ELF-1 (cell line): ENCODE results near the gene UBE2L3.
"Not testable (repeated sequence)": the region's sequence is repeated elsewhere in the genome, so short reads cannot be mapped to it uniquely, and the experiment has no call there.

ENCODE experiments used
- DNase-seq: peaks from one replicate; pipeline ENCODE4 v3.0.0-alpha.2; 2016; ENCODE audit warnings: low read depth, low spot score

Gene UBE2L3

DNA sequence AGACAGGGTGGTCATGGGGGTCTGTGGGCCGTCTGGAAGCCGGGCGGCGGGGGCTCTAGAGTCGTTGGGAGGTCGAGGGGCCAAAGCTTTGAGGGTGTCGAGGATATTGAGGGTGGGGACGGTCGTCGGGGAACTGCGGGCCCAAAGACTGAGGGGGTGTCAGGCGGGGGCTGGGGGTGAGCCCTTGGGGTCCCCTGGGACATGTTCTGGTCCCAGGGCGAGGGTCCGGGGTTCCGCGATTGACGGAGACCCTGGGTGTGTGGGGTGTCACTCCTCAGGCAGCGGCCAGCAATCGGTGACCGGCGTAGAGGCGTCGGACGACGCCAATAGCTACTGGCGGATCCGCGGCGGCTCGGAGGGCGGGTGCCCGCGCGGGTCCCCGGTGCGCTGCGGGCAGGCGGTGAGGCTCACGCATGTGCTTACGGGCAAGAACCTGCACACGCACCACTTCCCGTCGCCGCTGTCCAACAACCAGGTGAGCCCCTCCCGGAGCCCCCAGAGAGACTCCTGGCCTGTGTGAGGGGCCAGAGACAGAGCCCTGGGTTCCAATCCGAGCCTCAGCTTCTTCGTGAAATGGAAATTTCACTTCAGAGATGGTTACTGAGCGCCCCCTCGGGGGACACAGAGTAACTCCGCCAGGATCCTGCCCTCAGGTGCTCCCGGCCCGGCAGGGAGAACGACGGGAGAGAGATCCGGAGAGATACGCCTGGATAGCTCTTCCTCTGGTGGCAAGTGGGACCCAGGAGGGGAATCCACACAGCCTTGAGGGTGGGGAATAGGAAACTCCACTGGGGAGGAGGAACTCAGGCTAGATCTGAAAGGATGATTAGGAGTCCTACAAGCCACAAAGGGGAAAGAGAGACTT lies 75.3 kb downstream of the UBE2L3 start:
- peak; percentile 85 for DNase-seq

GRCh38 chr22:21643533-21644357 lies 76.2 kb downstream of the UBE2L3 start:
- no peak for DNase-seq

GRCh38 chr22:21645513-21645912 lies 78.0 kb downstream of the UBE2L3 start:
- DNase-seq, result not testable (repeated sequence)

DNA sequence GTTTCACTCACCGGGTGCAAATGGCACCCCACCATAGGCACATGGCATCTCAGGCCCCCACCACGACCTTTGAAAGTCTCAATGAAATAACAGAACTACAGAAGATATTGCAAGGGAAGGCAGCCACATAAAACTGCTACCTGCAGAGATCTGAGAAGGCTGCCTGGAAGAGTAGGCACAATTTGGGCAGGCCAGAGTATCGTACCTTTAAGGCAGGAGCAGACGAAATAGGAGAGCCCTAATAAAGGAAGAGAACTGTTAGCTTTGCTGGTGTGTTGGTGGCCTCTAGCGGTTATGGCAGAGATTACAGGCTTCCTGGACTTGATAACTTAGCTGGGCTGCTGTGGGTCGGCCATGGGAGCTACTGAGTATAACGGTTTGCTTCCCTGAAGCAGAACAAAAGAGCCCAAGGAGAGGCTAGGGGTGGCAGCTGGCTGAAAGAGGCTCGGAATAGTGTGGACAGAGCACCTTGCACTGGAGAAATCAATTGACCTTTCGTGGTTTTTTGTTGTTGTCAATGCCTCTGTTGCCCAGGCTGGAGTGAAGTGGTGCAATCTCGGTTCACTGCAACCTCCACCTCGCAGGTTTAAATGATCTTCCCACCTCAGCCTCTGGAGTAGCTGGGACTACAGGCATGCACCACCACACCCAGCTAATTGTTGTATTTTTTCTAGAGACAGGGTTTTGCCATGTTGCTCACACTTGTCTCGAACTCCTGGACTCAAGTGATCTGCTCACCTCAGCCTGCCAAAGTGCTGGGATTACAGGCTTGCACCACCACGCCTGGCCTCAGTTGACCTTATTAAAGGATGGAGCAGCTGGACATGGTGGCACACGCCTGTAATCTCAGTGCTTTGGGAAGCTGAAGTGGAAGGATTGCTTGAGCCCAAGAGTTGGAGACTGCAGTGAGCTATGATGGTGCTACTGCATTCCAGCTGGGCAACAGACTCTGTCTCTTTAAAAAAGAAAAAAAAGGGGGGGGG lies 79.4 kb downstream of the UBE2L3 start:
- peak; percentile 87 for DNase-seq

- DNase-seq, result no peak
These were observed 82.8 kb downstream of the UBE2L3 start for GRCh38 chr22:21650280-21650679.

DNA sequence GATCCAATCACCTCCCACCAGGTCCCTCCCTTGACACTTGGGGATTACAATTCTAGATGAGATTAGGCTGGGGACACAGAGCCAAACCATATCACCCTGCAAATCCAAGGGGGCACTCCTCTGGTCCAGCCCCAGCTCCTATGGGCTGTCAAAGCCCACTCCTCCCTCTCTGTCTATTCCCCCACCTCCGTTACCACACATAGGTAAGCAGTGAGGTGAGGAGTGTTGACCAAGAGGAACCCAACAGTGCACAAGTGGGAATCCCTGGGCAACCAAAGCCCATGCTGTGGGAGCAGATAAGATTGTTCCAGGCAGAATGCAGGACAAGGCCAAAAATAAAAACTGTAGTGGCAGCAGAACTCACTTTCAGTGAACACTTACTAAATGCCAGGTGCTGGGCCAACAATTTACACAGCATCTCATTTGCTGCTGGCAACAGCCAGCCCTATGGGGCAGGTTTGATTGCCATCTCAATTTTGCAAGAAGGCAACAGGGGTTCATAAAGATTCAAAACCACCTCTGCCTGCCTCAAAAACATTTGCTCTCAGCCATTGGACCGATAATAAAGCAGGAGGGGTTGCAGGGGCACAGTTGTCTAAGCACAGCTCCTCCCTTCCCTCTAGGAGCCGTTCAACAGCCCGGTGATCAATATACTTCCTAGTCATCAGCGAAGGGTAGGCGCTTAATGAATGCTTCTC lies 83.5 kb downstream of the UBE2L3 start:
- no peak for DNase-seq

GRCh38 chr22:21651521-21652009 lies 84.1 kb downstream of the UBE2L3 start:
- no peak for DNase-seq

GRCh38 chr22:21652010-21652546 lies 84.6 kb downstream of the UBE2L3 start:
- peak; percentile 94 for DNase-seq

GRCh38 chr22:21652547-21653545 lies 85.3 kb downstream of the UBE2L3 start:
- peak; percentile 97 for DNase-seq

GRCh38 chr22:21657020-21657359 lies 89.5 kb downstream of the UBE2L3 start:
- no peak for DNase-seq

DNA sequence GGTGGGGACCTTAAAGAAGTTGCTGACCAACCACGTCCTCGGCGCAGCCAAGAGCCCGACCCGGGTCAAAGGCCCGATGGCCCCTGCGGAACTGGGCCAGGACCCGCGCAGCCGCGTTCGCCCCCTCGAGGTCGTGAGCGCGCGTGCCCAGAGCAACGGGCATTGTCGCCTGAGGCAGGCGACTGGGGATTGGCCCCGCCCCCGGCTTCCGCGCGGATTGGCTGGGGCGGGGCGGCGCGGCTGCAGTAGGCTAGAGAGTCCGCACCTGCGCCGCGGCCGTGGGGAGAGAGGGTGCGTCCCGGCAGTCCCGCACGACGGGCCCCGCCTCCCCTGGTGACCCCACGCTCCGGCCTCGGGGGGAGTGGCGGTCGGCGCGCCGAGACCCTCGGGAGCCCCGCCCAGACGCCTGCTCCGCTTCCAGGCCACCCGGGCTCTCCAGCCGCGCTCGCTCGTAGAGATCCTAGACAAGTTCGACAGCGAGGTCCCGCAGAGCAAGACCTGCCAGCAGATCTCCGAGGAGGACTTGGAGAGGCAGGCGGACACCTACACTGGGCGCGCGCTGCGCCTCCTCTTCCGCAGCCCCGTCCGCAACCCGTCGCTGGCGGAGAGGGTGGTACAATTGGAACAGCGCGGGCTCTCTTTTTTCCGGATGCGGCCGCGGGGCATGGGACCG lies 90.0 kb downstream of the UBE2L3 start:
- peak; percentile 88 for DNase-seq

GRCh38 chr22:21659864-21660525 lies 92.5 kb downstream of the UBE2L3 start:
- DNase-seq, result no peak

DNA sequence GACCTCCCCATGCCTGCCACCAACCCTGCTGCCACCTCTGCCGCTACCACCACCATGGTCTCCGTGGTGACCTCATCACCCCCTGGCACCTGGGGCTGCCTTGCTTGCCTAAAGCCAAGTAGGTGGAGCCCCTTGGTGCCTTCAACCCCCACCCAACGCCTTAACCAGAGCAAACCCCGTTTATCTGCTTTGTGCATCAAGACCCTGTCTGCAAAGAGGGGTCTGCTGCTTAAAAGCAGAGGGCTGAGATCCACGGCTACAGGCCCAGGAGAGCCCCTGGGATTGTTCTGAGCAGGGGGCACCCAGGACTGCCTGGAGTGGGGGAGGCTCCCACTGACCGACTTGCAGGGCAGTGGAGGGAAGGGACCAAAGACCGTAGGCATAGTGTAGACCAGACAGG lies 93.4 kb downstream of the UBE2L3 start:
- no peak for DNase-seq

GRCh38 chr22:21661991-21662390 lies 94.5 kb downstream of the UBE2L3 start:
- no peak for DNase-seq

GRCh38 chr22:21663738-21664137 lies 96.2 kb downstream of the UBE2L3 start:
- DNase-seq, result no peak

DNA sequence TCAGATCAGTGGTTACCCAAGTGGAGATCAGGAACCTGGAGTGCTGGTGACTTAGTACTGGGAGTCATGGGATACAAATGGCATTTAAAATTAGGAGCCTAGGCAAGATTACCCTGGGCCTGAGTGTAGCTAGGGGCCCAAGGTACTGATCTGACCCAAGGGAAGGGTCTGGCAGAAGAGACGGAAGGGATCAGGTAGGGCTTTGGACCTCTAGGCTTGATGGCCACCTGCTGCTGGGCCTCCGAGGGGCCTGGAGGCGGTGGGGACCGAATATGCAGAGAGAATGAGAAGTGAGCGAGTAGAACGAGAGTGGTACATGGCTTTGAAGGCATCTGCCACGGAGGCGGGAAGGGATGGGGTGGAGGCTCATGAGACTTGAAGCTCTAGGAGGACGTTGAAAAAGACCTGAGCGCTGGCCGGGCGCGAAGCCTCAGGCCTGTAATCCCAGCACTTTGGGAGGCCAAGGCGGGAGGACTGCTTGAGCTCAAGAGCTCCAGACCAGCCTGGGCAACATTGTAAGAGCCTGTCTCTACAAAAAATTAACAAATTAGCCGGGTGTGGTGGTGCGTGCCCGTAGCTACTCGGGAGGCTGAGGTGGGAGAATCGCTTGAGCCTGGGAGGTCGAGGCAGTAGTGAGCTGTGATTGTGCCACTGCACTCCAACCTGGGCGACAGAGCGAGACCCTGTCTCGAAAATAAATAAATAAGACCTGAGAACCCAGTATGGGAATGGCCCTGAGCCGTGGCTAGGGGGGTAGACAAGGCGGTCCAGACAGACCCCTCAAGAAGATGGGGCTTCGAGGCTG lies 97.7 kb downstream of the UBE2L3 start:
- DNase-seq, result peak; percentile 44

DNA sequence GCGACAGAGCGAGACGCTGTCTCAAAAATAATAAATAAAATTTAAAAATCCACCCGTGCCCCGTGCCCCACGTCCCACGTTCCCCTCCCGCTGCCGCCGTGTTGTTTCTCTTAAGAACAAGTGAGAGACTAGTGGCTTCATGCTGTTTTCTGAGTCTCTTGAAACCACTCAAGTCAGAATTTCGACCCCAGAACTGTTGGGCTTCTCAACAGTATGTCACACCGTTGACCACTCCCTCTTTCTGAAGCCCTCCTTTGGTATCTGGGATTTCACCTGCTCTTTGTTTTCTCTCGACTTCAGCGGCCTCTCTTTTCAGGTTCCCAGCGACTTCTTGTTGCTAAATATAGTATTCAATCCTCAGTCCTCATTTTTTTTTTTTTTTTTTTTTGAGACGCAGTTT lies 99.3 kb downstream of the UBE2L3 start:
- DNase-seq, result peak; percentile 41
